Erythroblast (primary cell): ENCODE results near the gene AJM1.

Experiments used
- GATA1 ChIP-seq: IDR thresholded peaks from 2 replicates; pipeline ENCODE4 v1.6.1; 2011; ENCODE audit warnings: low read depth, mild to moderate bottlenecking, control low read depth, low read length, moderate library complexity
- POLR2A ChIP-seq: IDR thresholded peaks from 2 replicates; pipeline ENCODE4 v1.6.1; 2011; ENCODE audit warnings: mild to moderate bottlenecking, low read length

DNA sequence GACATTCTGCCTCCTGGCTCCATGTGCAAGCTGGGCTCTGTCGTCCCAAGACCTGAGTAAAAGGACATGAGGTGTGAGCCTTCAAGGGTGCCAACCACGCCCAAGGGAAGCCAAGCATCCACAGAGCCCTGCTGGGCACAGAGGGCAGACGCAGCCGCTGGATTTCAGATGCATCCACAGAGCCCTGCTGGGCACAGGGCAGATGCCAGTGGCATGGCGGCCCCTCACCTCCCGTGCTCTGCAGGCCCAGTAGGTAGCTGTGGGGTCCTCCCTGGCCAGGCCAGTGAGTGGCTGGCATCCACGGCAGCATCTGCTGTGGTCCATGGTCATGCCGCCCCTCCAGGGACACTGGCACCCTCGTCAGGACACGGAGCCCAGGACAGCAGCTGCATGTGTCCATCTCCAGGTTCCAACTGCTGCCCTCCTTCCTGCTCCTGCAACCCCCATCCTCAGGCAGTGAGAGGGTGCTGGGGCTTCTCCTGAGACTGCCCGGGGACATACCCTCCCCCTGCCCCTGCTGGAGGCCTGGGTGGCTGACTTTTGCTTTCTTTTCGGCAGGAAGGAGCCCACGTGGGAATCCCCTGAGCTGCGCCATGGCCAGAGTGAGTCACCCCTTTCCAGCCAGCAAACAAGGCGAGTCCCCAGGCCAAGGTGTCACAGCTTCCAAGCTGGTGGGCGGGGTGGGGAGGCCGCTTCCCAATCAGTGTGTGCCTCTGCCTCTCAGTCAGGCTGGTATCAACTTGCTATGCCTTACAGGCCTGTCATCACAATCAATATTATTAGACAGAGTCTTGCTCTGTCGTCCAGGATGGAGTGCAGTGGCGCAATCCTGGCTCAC lies 40.0 kb downstream of the AJM1 start:
- no peak for TF ChIP-seq POLR2A
- TF ChIP-seq GATA1 = no peak
